Endometrium (tissue), 2 donors: Measurements from ENCODE around the gene PIGW.

Experiments
- FAIRE-seq: peaks from 2 replicates; lab custom pipeline; 2012; peaks lifted over from hg19 to GRCh38; lab: Jason Lieb, UNC
- donor health status: control.
- donor health status: control.

The PIGW gene

DNA sequence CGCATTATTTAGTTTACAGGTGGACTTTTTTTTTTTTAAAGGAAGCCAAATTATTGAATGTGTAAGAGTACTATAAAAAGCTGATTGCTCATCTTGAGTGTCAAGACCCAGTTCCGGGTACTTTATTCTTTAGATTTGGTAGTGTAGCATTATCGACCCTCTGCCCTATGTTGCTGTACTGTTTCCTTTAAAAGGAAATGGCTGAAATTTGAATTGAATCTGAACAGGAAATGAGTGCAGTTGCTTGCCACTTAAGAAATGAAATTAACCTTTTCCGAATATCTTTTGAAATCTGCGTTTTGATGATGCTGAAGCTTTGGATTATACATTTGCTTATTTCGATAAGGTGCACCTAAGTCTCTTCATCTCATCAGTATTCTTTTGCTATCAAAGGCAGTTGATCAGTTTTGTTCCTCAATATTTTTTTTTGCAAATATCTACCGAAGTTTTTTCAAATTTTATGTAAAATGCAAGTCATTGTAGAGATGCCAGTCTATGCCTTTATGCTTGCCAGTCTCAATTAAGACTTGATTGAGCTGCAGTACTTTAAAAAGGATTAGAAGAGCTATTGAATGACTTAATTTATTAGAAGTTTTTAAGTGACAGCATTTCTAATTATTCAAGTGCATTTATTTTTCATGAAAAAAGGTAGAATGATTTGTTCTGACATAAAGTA, 11.8 kb downstream of the PIGW start:
- no peak for FAIRE-seq

DNA sequence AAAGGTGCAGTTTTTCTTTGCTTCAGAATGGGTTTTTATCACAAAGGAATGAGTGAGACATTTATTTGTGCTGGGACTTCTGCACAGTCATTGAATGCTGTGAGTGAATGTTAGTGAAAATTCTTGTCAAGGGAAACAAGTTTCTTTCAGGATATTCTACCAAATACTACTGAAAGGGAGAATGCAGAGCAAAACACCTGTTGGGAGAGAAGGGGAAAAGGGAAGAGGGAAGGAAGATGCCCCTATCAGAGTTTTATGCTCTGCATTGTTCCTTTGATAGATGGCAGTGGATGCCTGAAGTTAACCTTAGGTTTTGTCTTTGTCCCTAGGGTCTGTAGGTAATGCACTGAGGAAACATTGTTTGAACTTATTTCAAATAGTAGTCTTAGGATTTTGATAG, 13.0 kb downstream of the PIGW start:
- no peak for FAIRE-seq

DNA sequence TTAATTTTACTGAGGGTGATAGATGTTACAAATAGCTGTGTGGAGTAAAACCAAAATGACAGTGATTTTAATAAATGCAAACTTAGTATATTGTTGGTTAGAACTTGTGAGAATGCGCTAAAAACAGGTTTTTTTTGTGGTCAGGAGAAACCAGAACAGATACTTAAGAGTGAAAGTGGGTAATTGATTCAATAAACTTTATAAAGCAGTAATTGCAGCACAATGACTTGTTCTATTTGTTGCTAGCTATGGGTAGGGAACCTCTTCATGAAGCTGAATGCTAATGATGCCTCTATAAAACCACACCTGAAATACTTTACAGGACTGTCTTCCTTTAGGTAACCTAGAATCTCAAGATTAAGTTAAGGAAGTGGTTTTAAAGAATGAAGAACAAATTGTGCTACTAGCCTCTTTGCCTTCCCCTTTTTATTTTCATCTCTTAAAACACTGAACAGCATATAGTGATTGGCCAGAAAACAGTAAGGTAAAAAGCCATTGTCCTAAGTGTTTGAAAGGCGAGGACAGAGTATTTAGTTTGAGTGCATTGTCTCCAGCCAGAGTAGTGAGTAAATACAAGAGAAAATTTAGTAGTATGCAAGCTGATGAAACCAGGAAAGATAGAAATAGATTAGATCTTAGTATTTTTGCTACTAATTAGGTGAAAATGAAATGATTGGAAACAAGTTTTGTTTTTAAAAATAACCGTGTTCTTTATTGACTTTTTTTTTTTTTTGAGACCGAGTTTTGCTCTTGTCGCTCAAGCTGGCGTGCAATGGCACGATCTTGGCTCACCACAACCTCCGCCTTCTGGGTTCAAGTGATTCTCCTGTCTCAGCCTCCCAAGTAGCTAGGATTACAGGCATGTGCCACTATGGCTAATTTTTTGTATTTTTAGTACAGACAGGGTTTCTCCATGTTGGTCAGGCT, 16.0 kb downstream of the PIGW start:
- FAIRE-seq = no peak

DNA sequence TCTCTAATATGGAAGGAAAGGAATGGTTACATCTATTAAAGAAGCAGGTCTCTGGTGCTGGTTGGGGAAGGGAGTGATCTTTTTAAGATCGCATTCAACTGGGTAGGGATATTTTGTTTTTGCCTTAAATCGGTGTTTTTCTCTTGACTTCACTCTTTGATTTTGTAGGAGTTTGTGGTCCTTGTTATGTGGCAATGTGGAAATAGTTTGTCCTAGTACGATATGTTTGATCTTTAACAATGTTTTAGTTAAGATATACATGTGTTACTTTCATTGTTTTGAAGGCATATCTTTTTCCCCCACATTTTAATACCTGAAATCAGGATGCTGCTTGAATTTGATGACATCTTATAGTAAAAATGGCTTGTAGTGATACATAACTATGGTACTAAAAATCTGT, 18.7 kb downstream of the PIGW start:
- no peak for FAIRE-seq

DNA sequence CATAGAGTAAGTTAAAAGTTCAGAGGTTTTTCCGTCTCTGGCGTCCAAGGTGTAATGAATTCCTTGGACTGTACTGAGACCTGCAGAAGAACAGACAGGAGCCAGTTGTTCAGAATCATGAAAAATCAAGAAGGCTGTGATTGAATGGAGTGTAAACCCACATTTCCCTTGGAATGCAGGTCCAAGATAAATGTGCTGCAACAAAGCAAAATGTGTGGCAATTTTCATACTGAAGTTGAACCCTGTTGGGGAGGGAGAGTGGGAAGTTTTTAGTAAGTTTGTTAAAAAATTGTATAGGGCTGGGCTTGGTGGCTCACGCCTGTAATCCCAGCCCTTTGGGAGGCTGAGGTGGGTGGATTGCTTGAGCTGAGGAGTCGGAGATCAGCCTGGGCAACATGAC, 31.3 kb downstream of the PIGW start:
- FAIRE-seq = no peak

DNA sequence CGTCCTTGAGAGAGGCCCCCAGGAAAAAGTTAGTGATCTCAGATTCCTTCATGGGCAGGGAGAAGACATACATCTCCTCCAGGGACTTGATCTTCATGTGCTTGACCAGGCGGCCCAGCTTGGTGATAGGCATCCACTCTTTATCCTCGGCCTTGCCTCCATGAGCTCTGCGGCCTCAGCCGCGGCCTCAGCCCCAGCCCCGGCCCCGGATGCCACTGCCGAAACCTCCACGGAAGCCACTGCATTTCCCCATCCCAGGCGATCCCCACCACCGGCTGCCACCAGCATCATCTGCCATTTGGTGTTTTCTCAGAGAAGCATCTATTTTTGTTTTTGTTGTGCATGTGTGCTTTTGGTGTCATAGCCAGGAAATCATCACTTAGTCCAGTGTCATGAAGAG, 40.2 kb downstream of the PIGW start:
- no peak for FAIRE-seq

DNA sequence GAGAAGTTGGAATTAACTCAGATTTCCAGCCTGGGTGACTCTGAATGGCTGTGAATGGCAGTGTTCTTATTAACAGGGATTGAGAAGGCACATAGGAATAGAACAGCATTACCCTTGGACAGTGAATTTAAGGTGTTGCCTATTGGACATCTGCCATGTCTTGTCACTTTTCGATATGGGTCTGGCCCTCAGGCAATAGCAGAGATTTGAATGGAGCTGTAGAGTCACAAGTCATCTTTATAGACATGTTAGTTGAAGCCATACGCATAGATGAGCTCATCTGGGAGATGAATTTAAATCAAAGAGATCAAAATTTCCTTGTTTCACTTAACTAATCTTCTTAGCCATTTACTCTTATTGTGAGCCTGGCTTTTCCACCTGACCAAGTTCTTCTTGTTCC, 42.0 kb downstream of the PIGW start:
- no peak for FAIRE-seq

DNA sequence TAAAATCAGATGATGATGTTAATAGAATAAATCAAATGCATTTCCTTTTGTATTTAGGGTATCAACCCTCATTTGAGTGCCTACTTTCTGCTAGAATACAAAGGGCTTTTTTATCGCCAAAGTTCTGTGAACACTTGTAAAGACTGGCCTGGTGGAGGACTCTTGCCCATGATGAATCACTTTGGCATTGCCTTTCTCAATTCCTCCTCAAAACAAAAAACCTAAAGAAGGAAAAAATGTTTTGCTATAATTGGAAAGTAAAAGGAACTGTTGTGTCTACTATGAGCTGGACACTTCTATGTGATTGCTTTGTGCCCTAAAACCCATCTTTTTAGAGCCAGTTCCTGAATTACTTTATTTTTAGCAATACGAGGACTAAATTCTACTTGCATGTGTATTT, 43.9 kb downstream of the PIGW start:
- no peak for FAIRE-seq

DNA sequence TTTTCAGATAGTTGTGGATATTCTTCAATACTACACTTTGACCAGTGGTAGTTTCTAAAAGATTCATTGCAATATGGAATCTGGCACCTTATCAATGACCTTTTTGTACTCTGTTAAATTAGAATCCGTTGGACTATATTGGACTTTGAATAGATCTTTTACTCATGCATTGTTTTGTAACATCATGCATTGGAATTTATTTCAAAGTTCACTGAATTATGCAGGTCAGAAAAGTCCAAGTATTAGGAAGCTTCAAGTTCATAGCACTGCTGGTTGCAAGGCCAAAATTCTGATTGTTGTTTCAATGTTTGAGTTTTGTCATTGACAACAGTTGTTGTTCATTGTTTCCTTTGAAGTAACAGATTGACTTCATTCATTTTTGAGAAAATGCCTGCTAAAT, 49.0 kb downstream of the PIGW start:
- no peak for FAIRE-seq

DNA sequence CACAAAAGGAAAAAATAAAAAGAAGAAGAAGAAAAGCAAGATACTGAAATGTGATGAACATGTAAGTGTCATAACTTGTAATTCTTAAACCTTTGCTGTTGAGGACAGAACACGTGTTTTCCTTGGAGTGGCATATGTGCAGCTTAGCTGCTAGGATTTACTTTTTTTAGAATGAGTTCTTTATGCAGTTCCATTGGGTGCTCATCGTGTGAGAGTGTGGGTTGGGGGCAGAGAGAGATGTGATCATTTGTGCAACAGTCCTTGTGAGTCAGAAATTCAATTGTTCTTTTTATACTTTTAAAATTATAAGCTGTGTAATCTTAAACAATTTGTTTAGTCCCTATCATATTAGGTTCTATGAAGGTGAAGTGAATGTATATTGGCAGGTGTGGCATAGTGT, 51.4 kb downstream of the PIGW start:
- no peak for FAIRE-seq
